ENCODE measurements around the gene RALBP1.
"Not testable (repeated sequence)": the region's sequence is repeated elsewhere in the genome, so short reads cannot be mapped to it uniquely, and the experiment has no call there.

GRCh38 chr18:9476949-9477348 lies 1.6 kb downstream of the RALBP1 start:
- not testable (repeated sequence) for TF ChIP-seq POLR2AphosphoS5, CTCF, POLR2A, EP300 (IDR thresholded peaks at IDR 0.05)
